AG04450 (cell line): ENCODE data around the gene TFR2. TPM values are rescaled to one million over a fixed set of nuclear protein-coding genes. Genes with fewer than 3 reads are reported as not detected.

Experiments used
- CTCF ChIA-PET: fragments of 300-600, 350-600 bp; formaldehyde crosslinking; extraction: SDS; loops from one replicate; lab custom pipeline; 2022; ENCODE audit warnings: antibody characterized with exemption, inconsistent platforms; lab: Charles Lee
- POLR2A ChIA-PET: fragments of 350-600 bp; formaldehyde crosslinking; extraction: SDS; loops from one replicate; lab custom pipeline; 2021; ENCODE audit warnings: antibody characterized with exemption, inconsistent platforms; lab: Yijun Ruan, JAX
- DNase-seq: peaks from one replicate; pipeline ENCODE4 v3.0.0-alpha.2; 2011; ENCODE audit warnings: low read depth, low spot score
- H3K27ac ChIP-seq: one replicate; pipeline ENCODE4 v1.5.1; 2012; ENCODE audit warnings: low read depth, low read length, control low read depth
- H3K27me3 ChIP-seq: one replicate; pipeline ENCODE4 v1.6.0; 2012; ENCODE audit warnings: low read length; ENCODE audit not compliant: control insufficient read depth, insufficient read depth
- H3K4me3 ChIP-seq: 2 replicates; pipeline ENCODE4 v1.5.1; 2011; ENCODE audit warnings: mild to moderate bottlenecking, low read depth, low read length, control low read depth
- H3K9me3 ChIP-seq: 2 replicates; pipeline ENCODE4 v1.5.1; 2012; ENCODE audit warnings: low read length; ENCODE audit not compliant: control insufficient read depth, insufficient read depth
- CTCF ChIP-seq: IDR thresholded peaks from 2 replicates; pipeline ENCODE4 v1.5.1; 2011; ENCODE audit warnings: low read depth, low read length, control low read depth, inconsistent platforms
- polyA minus RNA-seq: library from RNA; depleted of rRNA, polyadenylated mRNA; stranded (reverse); fragments of >200 nt; gene quantifications from 2 replicates; pipeline ENCODE4 v1.2.3, GENCODE V29; 2011; rRNA and poly(A)+ RNA removed
- polyA plus RNA-seq: library from polyadenylated mRNA; depleted of rRNA; stranded (reverse); fragments of >200 nt; gene quantifications from 2 replicates; pipeline ENCODE4 v1.2.3, GENCODE V29; 2011; rRNA removed

The TFR2 gene
- polyA plus RNA-seq (0.05 and 0.06 TPM in 2 replicates), polyA minus RNA-seq (not detected in 2 replicates)

DNA sequence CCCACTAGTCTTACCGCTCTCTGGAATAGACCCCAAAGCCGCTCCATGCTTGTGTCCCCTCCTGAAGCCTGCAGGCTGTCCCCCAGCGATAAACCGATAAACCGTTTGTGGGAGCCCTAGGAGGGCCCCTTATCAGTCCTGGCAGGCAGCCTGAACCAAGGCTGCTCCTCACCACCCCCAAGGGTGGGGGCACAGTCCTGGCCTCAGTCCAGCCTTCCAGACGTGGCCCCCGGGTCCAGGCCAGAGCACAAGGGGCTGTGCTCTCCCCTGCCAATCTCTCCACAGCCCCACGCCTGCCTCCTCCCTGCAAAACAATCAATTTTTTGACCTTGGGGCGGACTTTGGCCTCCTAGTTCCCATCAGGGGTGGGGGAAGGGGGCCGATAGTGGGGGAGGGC is at the start of gene TFR2:
TFR2 (minus strand) TSS at position 90 of the 397 bp plus-strand sequence; CDS start at position 47, 43 bp downstream.
- no peak within 1 kb of the TSS for H3K4me3 ChIP-seq
- no peaks in the 10 kb centered on the region for H3K9me3 ChIP-seq
- ChIA-PET CTCF (no interaction called here), POLR2A (no interaction called here)
- no peak within 1 kb of the TSS for H3K27ac ChIP-seq
- TF ChIP-seq CTCF = no peak
- H3K27me3 ChIP-seq = peaks cover 13% of the 10 kb centered on the region
- no peak for DNase-seq

DNA sequence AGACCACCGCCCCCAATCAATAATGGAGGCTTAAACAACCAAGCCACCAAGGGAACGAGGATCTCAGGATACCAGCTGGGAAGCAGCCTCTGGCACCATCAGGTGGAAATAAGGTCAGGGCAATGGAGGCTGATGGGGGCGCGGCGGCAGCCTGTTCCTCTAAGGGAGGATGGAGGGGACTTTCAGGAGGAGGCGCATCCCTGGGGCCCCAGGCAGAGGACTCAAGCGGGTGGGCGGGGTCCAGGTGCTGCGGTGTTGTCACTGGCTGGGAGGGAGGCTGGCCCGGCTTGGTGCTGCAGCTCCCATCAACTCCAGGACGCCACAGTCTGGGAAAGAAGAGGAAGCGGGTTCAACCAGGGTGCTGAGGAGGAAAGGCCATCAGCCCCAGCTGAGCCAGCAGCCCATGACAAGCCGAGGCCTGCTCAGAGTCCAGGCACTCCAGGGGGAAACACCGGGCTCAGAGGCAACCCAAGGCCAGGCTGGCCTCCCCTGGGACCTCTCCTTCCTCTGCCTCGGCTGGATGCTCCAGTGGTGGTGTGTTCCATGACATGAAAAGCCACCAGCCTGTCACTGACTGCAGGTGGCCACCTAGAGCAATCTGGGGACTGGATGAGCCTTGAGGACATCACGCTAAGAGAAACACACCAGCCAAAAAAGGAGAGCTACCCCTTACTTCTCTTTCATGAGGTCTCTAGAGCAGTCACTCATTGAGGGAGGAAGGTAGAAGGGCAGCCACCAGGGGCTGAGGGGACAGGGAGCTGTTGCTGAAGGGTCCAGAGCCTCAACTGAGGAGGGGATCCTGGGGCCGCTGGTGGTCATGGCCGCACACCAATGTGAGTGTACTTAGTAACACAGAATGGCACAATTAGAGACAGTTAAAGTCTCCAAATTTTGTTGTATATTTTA is 48.1 kb upstream of the TFR2 start:
- no peak for TF ChIP-seq CTCF
- H3K9me3 ChIP-seq = no peaks in the 10 kb centered on the region
- no peak overlapping the region for H3K27ac ChIP-seq
- no peak for DNase-seq
- ChIA-PET POLR2A (interaction anchor here (0.7 to 0.9 kb wide), 3 partner anchors 10 to 162 kb away, joined by 3 to 5 read pairs (median 4); no protein-coding TSS in a partner anchor), CTCF (interaction anchor here (1.1 to 4.3 kb wide), 6 partner anchors 12 to 162 kb away, joined by 3 to 56 read pairs (median 18); partner anchors contain the start of genes POP7 and SLC12A9)
- H3K4me3 ChIP-seq = no peak overlapping the region
- no peaks in the 10 kb centered on the region for H3K27me3 ChIP-seq

- Histone ChIP-seq H3K27ac (no peak overlapping the region), H3K27me3 (no peaks in the 10 kb centered on the region), H3K9me3 (no peaks in the 10 kb centered on the region; the same call in 1 of the 2 replicates), H3K4me3 (no peak overlapping the region)
- CTCF ChIA-PET = interaction anchor here (1.1 to 1.2 kb wide), 3 partner anchors 11 to 124 kb away, joined by 3 to 6 read pairs (median 4); partner anchors contain the start of gene POP7
- DNase-seq = no peak
- POLR2A ChIA-PET = no interaction called here
- no peak for TF ChIP-seq CTCF
Measured at GRCh38 chr7:100688326-100688860, 47.0 kb upstream of the TFR2 start.

GRCh38 chr7:100687751-100688300 is 46.5 kb upstream of the TFR2 start:
- no peak overlapping the region for H3K27ac ChIP-seq
- CTCF ChIA-PET = interaction anchor here (0.6 kb wide), 1 partner anchor 101 kb away, joined by 3 read pairs; the partner anchor contains the start of genes FBXO24 and LRCH4
- POLR2A ChIA-PET = no interaction called here
- TF ChIP-seq CTCF = no peak
- H3K9me3 ChIP-seq = no peaks in the 10 kb centered on the region; the same call in 1 of the 2 replicates
- H3K27me3 ChIP-seq = no peaks in the 10 kb centered on the region
- no peak for DNase-seq
- no peak overlapping the region for H3K4me3 ChIP-seq
